Measurements from ENCODE around the gene KLF15. TPM values are rescaled to one million over a fixed set of nuclear protein-coding genes. Genes with fewer than 3 reads are reported as not detected.

Gene KLF15
- total and polyA plus RNA-seq, 4 donors: 18.1 to 31.3 (median 24.6) TPM

GRCh38 chr3:126398423-126399350 lies 41.5 kb upstream of the KLF15 start:
- Histone ChIP-seq H3K9ac (ENCODE audit: insufficient read depth in 1 of 2, low read length in 2 of 2) (no peak overlapping the region), H3K9me3 (ENCODE audit: control insufficient read depth in 4 of 4, insufficient read depth in 3 of 4, low read length in 3 of 4) (peaks cover 0 to 3% (median 1%) of the 10 kb centered on the region in 4 donors), H3K4me3 (no peak overlapping the region), H3K36me3 (ENCODE audit: control insufficient read depth in 4 of 4, insufficient read depth in 4 of 4, low read length in 4 of 4) (no peaks in the 10 kb centered on the region), H3K27ac (ENCODE audit: low read depth in 1 of 2, low read length in 1 of 2) (no peak overlapping the region), H3K27me3 (ENCODE audit: control insufficient read depth in 3 of 3, insufficient read depth in 3 of 3, low read length in 2 of 3) (peaks cover 0 to 2% (median under 1%) of the 10 kb centered on the region in 3 donors), H3K4me1 (ENCODE audit: control insufficient read depth in 5 of 5, insufficient read depth in 5 of 5, low read length in 5 of 5) (peaks cover 0 to 3% (median 0%) of the 10 kb centered on the region in 5 donors)
- 90 to 91% methylated on average over 14 of the region's 14 CpGs for WGBS, 2 donors
- ATAC-seq (ENCODE audit: insufficient read depth, low FRiP score) (no peak), DNase-seq (no peak)
- TF ChIP-seq, protein P1, sequence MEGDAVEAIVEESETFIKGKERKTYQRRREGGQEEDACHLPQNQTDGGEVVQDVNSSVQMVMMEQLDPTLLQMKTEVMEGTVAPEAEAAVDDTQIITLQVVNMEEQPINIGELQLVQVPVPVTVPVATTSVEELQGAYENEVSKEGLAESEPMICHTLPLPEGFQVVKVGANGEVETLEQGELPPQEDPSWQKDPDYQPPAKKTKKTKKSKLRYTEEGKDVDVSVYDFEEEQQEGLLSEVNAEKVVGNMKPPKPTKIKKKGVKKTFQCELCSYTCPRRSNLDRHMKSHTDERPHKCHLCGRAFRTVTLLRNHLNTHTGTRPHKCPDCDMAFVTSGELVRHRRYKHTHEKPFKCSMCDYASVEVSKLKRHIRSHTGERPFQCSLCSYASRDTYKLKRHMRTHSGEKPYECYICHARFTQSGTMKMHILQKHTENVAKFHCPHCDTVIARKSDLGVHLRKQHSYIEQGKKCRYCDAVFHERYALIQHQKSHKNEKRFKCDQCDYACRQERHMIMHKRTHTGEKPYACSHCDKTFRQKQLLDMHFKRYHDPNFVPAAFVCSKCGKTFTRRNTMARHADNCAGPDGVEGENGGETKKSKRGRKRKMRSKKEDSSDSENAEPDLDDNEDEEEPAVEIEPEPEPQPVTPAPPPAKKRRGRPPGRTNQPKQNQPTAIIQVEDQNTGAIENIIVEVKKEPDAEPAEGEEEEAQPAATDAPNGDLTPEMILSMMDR (IDR thresholded peaks at IDR 0.05; ENCODE audit: control extremely low read depth, extremely low read depth): no peak

DNA sequence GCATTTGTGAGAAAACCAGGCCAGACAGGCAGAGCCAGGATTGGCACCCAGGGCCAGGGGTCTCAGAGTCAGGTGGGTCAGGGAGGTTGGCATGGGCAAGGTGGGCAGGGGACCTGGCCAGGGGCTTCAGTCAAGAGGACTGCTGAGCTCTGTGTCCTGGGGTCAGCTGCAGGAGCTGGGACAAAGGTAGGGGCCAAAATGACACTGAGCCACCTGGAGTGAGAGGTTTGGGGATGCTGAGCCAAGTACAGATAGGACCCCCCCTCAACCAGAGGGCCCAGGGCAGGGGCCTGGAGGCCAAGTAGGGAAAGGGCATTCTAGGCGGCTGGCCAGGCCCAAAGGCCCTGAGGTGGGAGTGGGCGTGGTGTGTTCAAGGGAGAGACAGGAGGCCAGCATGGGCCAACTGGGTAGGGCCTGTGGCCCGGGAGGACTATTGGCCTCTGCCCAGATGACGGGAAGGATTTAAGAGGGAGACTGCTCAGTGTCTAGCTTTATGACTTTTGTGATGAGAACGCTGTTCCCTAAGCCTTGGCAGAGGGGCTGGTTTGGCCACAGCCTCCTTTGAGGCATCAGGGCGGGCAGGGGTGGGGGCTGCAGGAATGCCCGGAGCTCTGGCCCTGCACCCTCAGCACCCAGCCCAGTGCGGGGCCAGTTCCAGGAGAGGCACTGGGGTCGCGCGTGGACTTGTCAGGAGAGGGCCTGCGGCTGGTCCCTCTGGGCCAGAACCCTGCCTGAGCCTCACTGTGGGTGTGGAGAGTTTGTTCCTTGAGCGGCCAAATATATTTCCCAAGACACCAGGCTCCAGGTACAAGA lies 40.6 kb upstream of the KLF15 start:
- no peak overlapping the region for H3K27ac ChIP-seq (ENCODE audit: low read depth in 1 of 2, low read length in 1 of 2)
- 93 to 94% methylated on average over 12 to 13 of the region's 13 CpGs for WGBS, 2 donors
- H3K27me3 ChIP-seq (ENCODE audit: control insufficient read depth in 3 of 3, insufficient read depth in 3 of 3, low read length in 2 of 3): peaks cover 0 to 2% (median 2%) of the 10 kb centered on the region in 3 donors
- H3K9me3 ChIP-seq (ENCODE audit: control insufficient read depth in 4 of 4, insufficient read depth in 3 of 4, low read length in 3 of 4): peaks cover 0 to 3% (median 1%) of the 10 kb centered on the region in 4 donors
- no peak overlapping the region for H3K9ac ChIP-seq (ENCODE audit: insufficient read depth in 1 of 2, low read length in 2 of 2)
- no peak for ATAC-seq (ENCODE audit: insufficient read depth, low FRiP score)
- TF ChIP-seq, protein P1 (IDR thresholded peaks at IDR 0.05; ENCODE audit: control extremely low read depth, extremely low read depth): no peak
- peaks cover 0 to 3% (median 0%) of the 10 kb centered on the region in 5 donors for H3K4me1 ChIP-seq (ENCODE audit: control insufficient read depth in 5 of 5, insufficient read depth in 5 of 5, low read length in 5 of 5)
- H3K4me3 ChIP-seq: no peak overlapping the region
- DNase-seq: no peak
- H3K36me3 ChIP-seq (ENCODE audit: control insufficient read depth in 4 of 4, insufficient read depth in 4 of 4, low read length in 4 of 4): no peaks in the 10 kb centered on the region

DNA sequence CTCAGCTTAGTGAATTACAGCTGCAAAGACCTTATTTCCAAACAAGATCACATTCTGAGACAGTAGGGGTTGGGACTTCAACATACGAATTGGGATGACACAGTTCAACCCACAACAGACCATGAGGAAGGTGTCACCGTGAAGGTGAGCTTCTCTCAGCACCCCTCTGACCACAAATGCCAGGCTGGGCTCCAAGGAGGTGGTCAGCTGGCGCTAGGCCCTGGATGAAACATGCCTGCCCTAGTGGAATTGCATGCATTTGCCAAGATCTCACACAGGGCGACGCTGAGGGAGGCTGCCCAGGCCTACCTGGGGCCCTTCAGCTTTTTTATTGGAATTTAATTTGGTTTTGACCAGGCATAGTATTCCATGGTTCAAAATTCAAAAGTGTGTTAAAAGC lies 39.3 kb upstream of the KLF15 start:
- Histone ChIP-seq H3K4me1 (ENCODE audit: control insufficient read depth in 5 of 5, insufficient read depth in 5 of 5, low read length in 5 of 5) (peaks cover 0 to 3% (median 0%) of the 10 kb centered on the region in 5 donors), H3K9ac (ENCODE audit: insufficient read depth in 1 of 2, low read length in 2 of 2) (no peak overlapping the region), H3K9me3 (ENCODE audit: control insufficient read depth in 4 of 4, insufficient read depth in 3 of 4, low read length in 3 of 4) (peaks cover 0 to 3% (median 1%) of the 10 kb centered on the region in 4 donors), H3K36me3 (ENCODE audit: control insufficient read depth in 4 of 4, insufficient read depth in 4 of 4, low read length in 4 of 4) (no peaks in the 10 kb centered on the region), H3K27ac (ENCODE audit: low read depth in 1 of 2, low read length in 1 of 2) (no peak overlapping the region), H3K4me3 (no peak overlapping the region), H3K27me3 (ENCODE audit: control insufficient read depth in 3 of 3, insufficient read depth in 3 of 3, low read length in 2 of 3) (peaks cover 0 to 2% (median 2%) of the 10 kb centered on the region in 3 donors)
- TF ChIP-seq, protein P1 (IDR thresholded peaks at IDR 0.05; ENCODE audit: control extremely low read depth, extremely low read depth): no peak
- no peak for ATAC-seq (ENCODE audit: insufficient read depth, low FRiP score)
- 92 to 93% methylated on average over 5 of the region's 5 CpGs for WGBS, 2 donors
- DNase-seq: no peak
